BE2C (cell line): ENCODE results near the gene PDP2.

ENCODE experiments used
- DNase-seq: peaks from one replicate; pipeline ENCODE4 v3.0.0-alpha.2; 2020
- H3K27me3 ChIP-seq: fragments of 250-450 bp; sonication (Bioruptor Pico); 2 replicates; pipeline ENCODE4 v1.5.1; 2020; ENCODE audit warnings: mild to moderate bottlenecking
- H3K36me3 ChIP-seq: fragments of 250-450 bp; sonication (Bioruptor Pico); 2 replicates; pipeline ENCODE4 v1.5.1; 2020; ENCODE audit warnings: mild to moderate bottlenecking
- H3K4me1 ChIP-seq: fragments of 250-450 bp; sonication (Bioruptor Pico); 2 replicates; pipeline ENCODE4 v1.5.1; 2020
- H3K4me3 ChIP-seq: 2 replicates; pipeline ENCODE4 v1.5.1; 2011; ENCODE audit warnings: low read depth, low read length
- H3K9me3 ChIP-seq: fragments of 250-450 bp; sonication (Bioruptor Pico); 2 replicates; pipeline ENCODE4 v1.5.1; 2020
- TF ChIP-seq, protein P1 (sequence below): IDR thresholded peaks from 2 replicates; pipeline ENCODE4 v1.5.1; 2012; ENCODE audit warnings: mild to moderate bottlenecking, low read depth, low read length

PDP2 gene

GRCh38 chr16:66917741-66918140 is 37.4 kb downstream of the PDP2 start:
- TF ChIP-seq, protein P1, sequence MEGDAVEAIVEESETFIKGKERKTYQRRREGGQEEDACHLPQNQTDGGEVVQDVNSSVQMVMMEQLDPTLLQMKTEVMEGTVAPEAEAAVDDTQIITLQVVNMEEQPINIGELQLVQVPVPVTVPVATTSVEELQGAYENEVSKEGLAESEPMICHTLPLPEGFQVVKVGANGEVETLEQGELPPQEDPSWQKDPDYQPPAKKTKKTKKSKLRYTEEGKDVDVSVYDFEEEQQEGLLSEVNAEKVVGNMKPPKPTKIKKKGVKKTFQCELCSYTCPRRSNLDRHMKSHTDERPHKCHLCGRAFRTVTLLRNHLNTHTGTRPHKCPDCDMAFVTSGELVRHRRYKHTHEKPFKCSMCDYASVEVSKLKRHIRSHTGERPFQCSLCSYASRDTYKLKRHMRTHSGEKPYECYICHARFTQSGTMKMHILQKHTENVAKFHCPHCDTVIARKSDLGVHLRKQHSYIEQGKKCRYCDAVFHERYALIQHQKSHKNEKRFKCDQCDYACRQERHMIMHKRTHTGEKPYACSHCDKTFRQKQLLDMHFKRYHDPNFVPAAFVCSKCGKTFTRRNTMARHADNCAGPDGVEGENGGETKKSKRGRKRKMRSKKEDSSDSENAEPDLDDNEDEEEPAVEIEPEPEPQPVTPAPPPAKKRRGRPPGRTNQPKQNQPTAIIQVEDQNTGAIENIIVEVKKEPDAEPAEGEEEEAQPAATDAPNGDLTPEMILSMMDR, result no peak
- Histone ChIP-seq H3K27me3 (no peaks in the 10 kb centered on the region), H3K4me1 (peaks cover 15% of the 10 kb centered on the region), H3K36me3 (no peaks in the 10 kb centered on the region), H3K4me3 (no peak overlapping the region), H3K9me3 (no peaks in the 10 kb centered on the region)
- DNase-seq, result no peak

DNA sequence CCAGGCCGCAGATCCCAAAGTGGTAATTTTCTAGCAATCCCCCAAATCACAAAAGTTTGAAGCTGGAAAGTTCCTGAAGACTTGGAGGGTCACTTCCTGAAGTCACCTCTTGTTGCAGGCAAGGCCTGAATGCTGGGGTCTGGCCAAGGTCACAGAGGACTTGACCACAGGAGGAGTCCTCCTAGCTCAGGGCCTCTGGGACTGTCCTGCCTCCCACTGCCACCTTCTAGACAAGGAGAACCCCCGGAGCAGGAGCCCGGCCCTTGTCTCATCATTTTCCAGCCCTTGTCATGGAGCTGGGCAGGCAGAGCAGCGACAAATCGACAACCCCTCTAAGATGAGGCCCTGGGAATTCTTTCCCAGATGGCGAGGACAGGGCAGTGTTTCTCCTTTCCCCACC is 38.0 kb downstream of the PDP2 start:
- TF ChIP-seq, protein P1, result no peak
- no peak overlapping the region for H3K4me3 ChIP-seq

GRCh38 chr16:66918803-66919568 is 38.7 kb downstream of the PDP2 start, which contains the start of gene CDH16:
TSS of gene CDH16 (minus strand) at chr16:66918885. CDS start at chr16:66918065, 820 bp downstream.
- no peak for DNase-seq

More for the DNA sequence above, 38.0 kb downstream of the PDP2 start:
- H3K4me1 ChIP-seq, result peaks cover 19% of the 10 kb centered on the region
- H3K9me3 ChIP-seq, result no peaks in the 10 kb centered on the region
- no peak for DNase-seq
- no peaks in the 10 kb centered on the region for H3K27me3 ChIP-seq
- no peaks in the 10 kb centered on the region for H3K36me3 ChIP-seq

GRCh38 chr16:66919569-66920298 is 39.4 kb downstream of the PDP2 start:
- TF ChIP-seq, protein P1, result no peak

More at GRCh38 chr16:66918803-66919568, 38.7 kb downstream of the PDP2 start, which contains the start of gene CDH16:
- no peaks in the 10 kb centered on the region for H3K27me3 ChIP-seq
- no peaks in the 10 kb centered on the region for H3K36me3 ChIP-seq
- no peaks in the 10 kb centered on the region for H3K9me3 ChIP-seq
- H3K4me1 ChIP-seq, result peaks cover 24% of the 10 kb centered on the region
- H3K4me3 ChIP-seq, result no peak within 1 kb of the TSS
- TF ChIP-seq, protein P1, result no peak

GRCh38 chr16:66920299-66920590 is 39.9 kb downstream of the PDP2 start:
- Histone ChIP-seq H3K9me3 (no peaks in the 10 kb centered on the region), H3K4me3 (no peak overlapping the region), H3K36me3 (no peaks in the 10 kb centered on the region), H3K27me3 (peaks cover 5% of the 10 kb centered on the region; the same call in 1 of the 2 replicates), H3K4me1 (peaks cover 24% of the 10 kb centered on the region)
- DNase-seq, result no peak
- TF ChIP-seq, protein P1, result no peak

More at GRCh38 chr16:66919569-66920298, 39.4 kb downstream of the PDP2 start:
- no peak overlapping the region for H3K4me3 ChIP-seq
- H3K4me1 ChIP-seq, result peaks cover 24% of the 10 kb centered on the region
- H3K9me3 ChIP-seq, result no peaks in the 10 kb centered on the region
- H3K27me3 ChIP-seq, result peaks cover 1% of the 10 kb centered on the region; the same call in 1 of the 2 replicates
- no peaks in the 10 kb centered on the region for H3K36me3 ChIP-seq
- no peak for DNase-seq
